ENCODE measurements around the gene TOR1A.

- no peak for TF ChIP-seq POLR2AphosphoS5 (IDR thresholded peaks at IDR 0.05)
- TF ChIP-seq CTCF (IDR thresholded peaks at IDR 0.05), result no peak
- no peak for TF ChIP-seq POLR2A (IDR thresholded peaks at IDR 0.05; ENCODE audit: low read depth)
Observed at GRCh38 chr9:129815278-129815677, 8.7 kb downstream of the TOR1A start.
